Mesangial cell (primary cell): ENCODE data around the gene MZF1. TPM values are rescaled to one million over a fixed set of nuclear protein-coding genes. Genes with fewer than 3 reads are reported as not detected.

ENCODE experiments used
- total RNA-seq: library from RNA; depleted of rRNA; stranded (reverse); fragments of >200 nt; gene quantifications from 2 replicates; pipeline ENCODE4 v1.2.3, GENCODE V29; 2015

The MZF1 gene
- 7.3 and 23.7 TPM in 2 replicates for total RNA-seq

GRCh38 chr19:58572818-58573657, at the start of gene MZF1:
MZF1 (minus strand) TSS chr19:58573335; CDS start chr19:58571389, 1,946 bp downstream.

DNA sequence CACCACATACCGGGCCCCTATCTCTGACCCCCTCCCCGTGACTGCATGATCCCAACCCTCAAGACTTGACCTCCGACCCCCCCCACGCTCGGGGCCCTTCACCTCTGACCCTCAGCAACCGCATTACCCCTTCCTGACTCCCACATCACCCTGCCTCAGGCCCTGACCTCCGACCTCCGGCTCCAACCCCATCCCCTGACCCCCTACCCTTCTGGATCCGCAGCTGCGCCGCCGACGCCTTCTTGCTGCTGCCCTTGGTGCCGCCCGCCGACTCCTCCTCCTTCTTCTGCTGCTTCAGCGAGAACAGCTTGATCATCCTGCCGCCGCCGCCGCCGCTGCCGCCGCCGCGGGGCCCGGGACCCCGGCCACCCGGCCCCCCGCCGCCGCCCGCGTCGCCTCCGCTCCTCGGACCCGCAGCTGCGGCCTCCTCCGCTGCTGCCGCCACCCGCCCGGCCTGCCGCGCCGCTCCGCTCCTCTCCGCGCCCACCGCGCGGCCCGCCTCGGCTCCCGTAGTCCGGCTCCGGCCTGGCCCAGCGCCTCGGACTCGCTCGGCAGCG, 15.0 kb downstream of the MZF1 start, which contains the start of gene UBE2M:
UBE2M (minus strand) TSS at position 546 of the 557 bp plus-strand sequence; CDS start at position 316, 230 bp downstream.

DNA sequence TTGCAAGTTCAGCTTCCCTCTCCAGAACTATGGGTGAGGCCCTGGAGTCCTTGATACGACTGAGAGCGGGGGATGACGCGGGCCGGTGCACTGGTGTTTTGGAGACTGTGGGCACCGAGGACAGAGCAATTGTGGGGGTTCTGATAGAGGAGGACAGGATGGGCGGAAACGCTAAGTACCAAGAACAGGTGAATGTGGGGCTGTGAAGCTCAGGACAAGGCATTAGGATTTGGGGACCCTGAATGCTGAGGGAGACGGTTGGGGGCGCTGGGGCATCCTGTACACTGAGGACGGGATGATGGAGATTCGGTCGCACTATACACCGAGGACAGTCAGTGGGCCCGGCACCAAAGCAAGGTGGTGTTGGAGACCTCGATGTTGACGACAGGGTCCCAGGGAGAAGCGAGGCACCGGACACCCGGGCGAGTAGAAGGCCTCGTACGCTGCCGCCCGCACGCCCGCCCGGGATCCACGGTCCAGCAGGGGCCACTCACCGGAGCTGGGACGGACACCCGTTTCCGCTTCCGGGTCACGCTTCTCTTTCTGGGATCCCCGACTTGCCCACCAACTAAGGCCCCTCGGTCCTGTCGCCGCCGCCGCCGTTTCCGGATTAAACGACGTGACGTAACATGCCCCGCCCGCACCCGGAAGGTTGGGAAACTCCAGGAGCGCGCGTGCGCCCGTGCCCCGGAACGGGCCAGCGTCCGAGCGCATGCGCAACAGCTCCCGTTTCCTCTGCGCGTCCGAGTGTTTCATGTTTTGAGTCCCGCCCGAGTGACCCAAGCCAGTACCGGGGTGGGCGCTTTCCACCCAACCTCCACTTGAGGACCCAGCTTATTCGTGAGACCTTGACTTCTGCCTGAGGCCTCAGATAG, 18.4 kb downstream of the MZF1 start, which contains the start of gene CHMP2A:
CHMP2A (minus strand) TSS at position 612 of the 875 bp plus-strand sequence. CDS start 893 bp downstream, outside the sequence.

DNA sequence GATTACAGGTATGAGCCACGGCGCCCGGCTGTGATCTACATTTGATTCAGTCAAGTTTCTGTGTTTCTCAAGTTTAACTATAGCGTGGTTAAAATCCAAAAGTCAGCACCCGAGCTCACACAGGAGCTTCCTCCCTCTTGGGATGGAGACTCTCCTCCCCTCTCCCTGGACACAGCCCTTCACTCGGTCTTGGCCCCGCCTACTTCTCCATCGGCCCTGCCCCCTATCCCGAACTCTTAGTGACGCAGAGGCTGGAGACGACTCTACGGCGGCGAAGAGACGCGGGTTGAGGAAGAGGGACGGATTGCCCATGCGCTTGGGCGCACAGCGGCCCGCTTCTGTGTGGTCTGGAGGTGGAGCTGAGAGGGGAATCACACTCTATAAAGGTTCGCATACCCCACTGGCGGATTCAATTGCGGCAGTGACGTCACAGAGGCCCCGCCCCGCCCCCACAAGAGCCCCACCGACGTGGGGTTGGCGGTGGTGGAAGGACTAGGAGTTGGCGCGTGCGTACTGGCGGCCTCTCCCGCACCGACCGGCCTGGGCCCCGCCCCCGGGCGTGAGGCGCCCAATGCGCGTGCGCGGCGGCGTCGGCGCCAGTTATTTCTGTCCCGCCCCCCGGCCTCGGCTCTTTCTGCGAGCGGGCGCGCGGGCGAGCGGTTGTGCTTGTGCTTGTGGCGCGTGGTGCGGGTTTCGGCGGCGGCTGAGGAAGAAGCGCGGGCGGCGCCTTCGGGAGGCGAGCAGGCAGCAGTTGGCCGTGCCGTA, 29.1 kb downstream of the MZF1 start, which contains the start of gene TRIM28:
TRIM28 (plus strand) TSS at position 239 of the 765 bp plus-strand sequence. CDS start 694 bp downstream, outside the sequence.

GRCh38 chr19:58519355-58520256, 53.5 kb downstream of the MZF1 start, which contains the start of gene ZBTB45:
ZBTB45 (minus strand) TSS chr19:58519810; CDS start chr19:58517673, 2,137 bp downstream.

Other genes starting within 250 kb of the MZF1 start
- gene ZSCAN22, start 246.3 kb downstream of the MZF1 start, total RNA-seq, result 2.0 and 3.7 TPM in 2 replicates
- 24.1 and 28.8 TPM in 2 replicates for gene A1BG, start 219.8 kb downstream of the MZF1 start, total RNA-seq
- gene ZNF497, start 210.6 kb downstream of the MZF1 start, total RNA-seq, result under 0.01 and 2.8 TPM in 2 replicates
- 4.9 and 7.5 TPM in 2 replicates for gene ZNF837, start 192.3 kb downstream of the MZF1 start, total RNA-seq
- 1,981 and 2,018 TPM in 2 replicates for gene RPS5, start 186.1 kb downstream of the MZF1 start, total RNA-seq
- 0.13 TPM in 1 of 2 replicates, not detected in the other for gene RNF225, start 177.7 kb downstream of the MZF1 start, total RNA-seq
- 13.5 and 23.3 TPM in 2 replicates for gene ZNF584, start 164.7 kb downstream of the MZF1 start, total RNA-seq
- gene ZNF132, start 133.2 kb downstream of the MZF1 start, total RNA-seq, result 2.3 and 3.3 TPM in 2 replicates
- gene ZNF324B, start 121.7 kb downstream of the MZF1 start, total RNA-seq, result 3.9 and 7.1 TPM in 2 replicates
- 5.4 and 14.6 TPM in 2 replicates for gene ZNF324, start 106.3 kb downstream of the MZF1 start, total RNA-seq
- gene ZNF446, start 97.0 kb downstream of the MZF1 start, total RNA-seq, result 6.2 and 16.9 TPM in 2 replicates
- gene SLC27A5, start 61.3 kb downstream of the MZF1 start, total RNA-seq, result 11.1 and 13.1 TPM in 2 replicates
- gene ZBTB45, start 53.5 kb downstream of the MZF1 start, total RNA-seq, result 19.1 and 23.8 TPM in 2 replicates
- 672 and 766 TPM in 2 replicates for gene TRIM28, start 29.3 kb downstream of the MZF1 start, total RNA-seq
- 75.9 and 151 TPM in 2 replicates for gene CHMP2A, start 18.2 kb downstream of the MZF1 start, total RNA-seq
- 31.7 and 42.5 TPM in 2 replicates for gene UBE2M, start 14.7 kb downstream of the MZF1 start, total RNA-seq